Effector memory CD8-positive, alpha-beta T cell (primary cell): ENCODE results near the gene POLR3E.

Source experiments
- ATAC-seq: fragments of 150-1000 bp; cut with Tn5 transposase; replicated peaks from 2 replicates; pipeline ENCODE4 v1.10.0; 2021; ENCODE audit warnings: mild to moderate bottlenecking, moderate library complexity
- DNase-seq, 3 experiments: peaks; one replicate each; pipeline ENCODE4 v3.0.0; 2021
- H3K27ac Mint-ChIP-seq, 2 donors: one replicate each; pipeline ENCODE4 v1.8.0; 2022; ENCODE audit warnings: mild to moderate bottlenecking in 2 of 2, mixed read lengths in 2 of 2, moderate library complexity in 2 of 2
- H3K27me3 Mint-ChIP-seq, 2 donors: one replicate each; pipeline ENCODE4 v1.8.0; 2022; ENCODE audit warnings: mixed read lengths in 2 of 2
- H3K36me3 Mint-ChIP-seq: one replicate; pipeline ENCODE4 v1.8.0; 2022; ENCODE audit warnings: mild to moderate bottlenecking, moderate library complexity, mixed read lengths; ENCODE audit not compliant: insufficient read depth
- H3K4me1 Mint-ChIP-seq, 2 donors: one replicate each; pipeline ENCODE4 v1.8.0; 2022; ENCODE audit warnings: low read depth in 2 of 2, mixed read lengths in 2 of 2
- H3K4me3 Mint-ChIP-seq, 2 donors: one replicate each; pipeline ENCODE4 v1.8.0; 2022; ENCODE audit warnings: mild to moderate bottlenecking in 2 of 2, mixed read lengths in 2 of 2, moderate library complexity in 2 of 2
- H3K9me3 Mint-ChIP-seq, 2 donors: one replicate each; pipeline ENCODE4 v1.8.0; 2022; ENCODE audit warnings: mixed read lengths in 2 of 2

The POLR3E gene

DNA sequence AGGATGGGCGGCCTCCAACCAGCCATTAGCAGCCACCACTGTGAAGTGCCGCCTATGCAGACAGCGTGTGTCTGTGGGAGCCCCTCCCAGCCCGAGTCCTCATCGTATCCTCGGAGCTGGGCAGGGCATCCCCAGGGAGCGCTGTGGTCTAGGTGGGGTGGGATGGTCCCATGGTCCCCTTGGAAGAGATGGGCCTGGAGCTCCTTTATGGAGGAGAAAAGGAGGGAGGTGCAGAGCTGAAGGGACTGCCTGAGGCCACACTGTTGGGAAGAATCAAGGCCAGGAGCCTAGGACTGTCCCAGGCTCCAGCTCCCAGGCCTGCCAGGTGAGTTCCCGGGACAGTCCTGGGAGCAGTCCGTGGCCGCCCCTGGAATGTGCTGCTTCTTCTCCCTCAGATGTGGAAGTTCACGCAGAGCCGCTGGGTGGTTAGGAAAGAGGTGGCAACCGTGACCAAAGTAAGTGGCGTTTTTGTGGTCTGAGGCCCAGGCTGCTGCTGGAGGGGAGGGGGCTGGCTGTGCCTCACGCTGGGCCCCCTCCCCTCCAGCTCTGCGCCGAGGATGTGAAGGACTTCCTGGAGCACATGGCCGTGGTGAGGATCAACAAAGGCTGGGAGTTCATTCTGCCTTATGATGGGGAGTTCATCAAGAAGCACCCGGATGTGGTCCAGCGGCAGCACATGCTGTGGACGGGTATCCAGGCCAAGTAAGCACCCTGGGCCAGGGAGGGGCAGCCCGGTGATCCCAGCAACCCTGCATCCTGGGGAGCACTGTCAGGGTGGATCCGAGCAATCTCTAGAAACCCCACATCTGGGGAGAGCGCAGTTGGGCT is 27.0 kb downstream of the POLR3E start:
- no peak for ATAC-seq
- H3K4me1 Mint-ChIP-seq = peaks cover 0 to 7% of the 10 kb centered on the region in 2 donors
- no peak overlapping the region for H3K4me3 Mint-ChIP-seq
- no peaks in the 10 kb centered on the region for H3K9me3 Mint-ChIP-seq
- H3K27me3 Mint-ChIP-seq = no peaks in the 10 kb centered on the region
- H3K36me3 Mint-ChIP-seq = peaks cover 49% of the 10 kb centered on the region
- peak overlapping the region; percentile 82 to 86 for H3K27ac Mint-ChIP-seq
- DNase-seq = no peak

DNA sequence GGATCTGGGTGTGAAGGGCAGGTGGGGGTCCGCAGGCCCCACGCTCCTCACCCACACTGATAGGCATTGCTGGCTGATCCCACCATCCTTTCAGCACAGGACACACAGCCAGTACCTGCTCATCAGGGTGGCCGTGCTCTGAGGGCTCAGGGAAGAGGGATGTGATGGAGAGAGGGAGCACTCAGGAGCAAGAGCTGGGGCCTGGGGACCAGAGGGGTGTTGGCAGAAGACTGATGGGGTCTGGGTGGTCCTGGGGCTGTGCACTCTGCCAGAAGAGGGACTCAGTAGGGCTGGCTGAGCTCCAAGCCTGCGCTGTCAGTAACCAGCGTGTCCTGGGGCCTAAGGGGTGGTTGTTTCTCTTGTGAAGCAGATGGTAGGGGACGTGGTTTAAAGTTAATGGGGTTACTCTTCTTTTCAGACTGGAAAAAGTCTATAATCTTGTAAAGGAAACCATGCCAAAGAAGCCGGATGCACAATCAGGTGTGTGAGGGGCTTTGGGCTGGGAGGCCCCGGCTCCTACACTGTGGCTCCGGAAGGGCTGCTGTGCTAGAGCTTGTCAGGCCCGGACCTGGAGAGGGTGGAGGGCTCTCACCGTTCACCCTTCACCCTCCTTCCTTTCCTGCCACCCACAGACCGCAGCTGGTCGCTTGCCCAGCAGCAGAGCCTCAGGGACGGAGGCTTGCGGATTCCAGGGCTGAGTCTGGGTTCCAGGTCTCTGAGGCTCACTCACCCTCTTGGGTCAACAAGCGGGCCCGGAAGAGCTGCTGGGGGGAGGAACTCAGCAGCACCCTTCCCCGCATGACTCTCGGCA is 27.8 kb downstream of the POLR3E start:
- no peak for DNase-seq
- H3K36me3 Mint-ChIP-seq = peaks cover 45% of the 10 kb centered on the region
- ATAC-seq = no peak
- peaks cover 0 to 9% of the 10 kb centered on the region in 2 donors for H3K4me1 Mint-ChIP-seq
- H3K9me3 Mint-ChIP-seq = no peaks in the 10 kb centered on the region
- no peak overlapping the region for H3K4me3 Mint-ChIP-seq
- H3K27ac Mint-ChIP-seq = peak overlapping the region; percentile 82 to 86
- no peaks in the 10 kb centered on the region for H3K27me3 Mint-ChIP-seq

DNA sequence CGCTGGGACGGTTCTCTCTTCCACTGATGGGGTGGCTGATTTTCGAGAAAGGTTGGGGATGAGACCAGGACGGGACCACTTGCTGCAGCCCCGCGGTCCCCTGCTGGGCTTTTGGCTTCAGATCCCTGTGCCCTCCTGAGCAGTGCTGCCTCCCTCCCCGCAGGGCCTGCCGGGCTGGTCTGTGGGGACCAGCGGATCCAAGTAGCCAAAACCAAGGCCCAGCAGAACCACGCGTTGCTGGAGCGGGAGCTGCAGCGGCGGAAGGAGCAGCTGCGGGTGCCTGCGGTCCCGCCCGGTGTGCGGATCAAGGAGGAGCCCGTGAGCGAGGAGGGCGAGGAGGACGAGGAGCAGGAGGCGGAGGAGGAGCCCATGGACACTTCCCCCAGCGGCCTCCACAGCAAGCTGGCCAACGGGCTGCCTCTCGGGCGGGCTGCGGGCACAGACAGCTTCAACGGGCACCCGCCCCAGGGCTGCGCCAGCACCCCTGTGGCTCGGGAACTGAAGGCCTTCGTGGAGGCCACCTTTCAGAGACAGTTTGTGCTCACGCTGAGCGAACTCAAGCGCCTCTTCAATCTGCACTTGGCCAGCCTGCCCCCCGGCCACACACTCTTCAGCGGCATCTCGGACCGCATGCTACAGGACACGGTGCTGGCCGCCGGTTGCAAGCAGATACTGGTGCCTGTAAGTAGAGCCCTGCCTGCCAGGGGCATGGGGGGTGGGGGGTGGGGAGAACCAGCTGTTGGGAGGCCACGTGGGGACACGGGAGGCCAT is 28.6 kb downstream of the POLR3E start:
- peak overlapping the region; percentile 38 to 82 for H3K27ac Mint-ChIP-seq
- peaks cover 47% of the 10 kb centered on the region for H3K36me3 Mint-ChIP-seq
- H3K4me3 Mint-ChIP-seq = no peak overlapping the region

DNA sequence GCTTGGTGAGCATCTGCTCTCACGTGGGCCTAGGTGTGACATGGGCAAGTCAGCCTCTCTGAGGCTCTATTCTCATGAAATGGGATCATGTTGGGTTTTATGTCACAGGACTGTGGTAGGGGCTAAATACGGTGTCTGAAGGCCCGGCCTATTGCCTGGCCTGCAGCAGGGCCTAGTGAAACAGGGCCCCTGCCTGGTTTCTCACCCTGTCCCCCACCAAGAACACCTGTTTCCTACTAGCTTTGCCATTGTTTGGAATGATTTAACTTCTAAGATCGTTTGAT is 29.1 kb downstream of the POLR3E start:
- Mint-ChIP-seq H3K27me3 (no peaks in the 10 kb centered on the region), H3K9me3 (no peaks in the 10 kb centered on the region), H3K4me3 (no peak overlapping the region), H3K27ac (peak overlapping the region in 1 of 2 donors; percentile 38), H3K4me1 (peaks cover 0 to 3% of the 10 kb centered on the region in 2 donors), H3K36me3 (peaks cover 48% of the 10 kb centered on the region)
- no peak for ATAC-seq
- no peak for DNase-seq

More for the DNA sequence above, 28.6 kb downstream of the POLR3E start:
- peaks cover 0 to 8% of the 10 kb centered on the region in 2 donors for H3K4me1 Mint-ChIP-seq
- DNase-seq (no peak), ATAC-seq (no peak)
- H3K9me3 Mint-ChIP-seq = no peaks in the 10 kb centered on the region
- no peaks in the 10 kb centered on the region for H3K27me3 Mint-ChIP-seq

DNA sequence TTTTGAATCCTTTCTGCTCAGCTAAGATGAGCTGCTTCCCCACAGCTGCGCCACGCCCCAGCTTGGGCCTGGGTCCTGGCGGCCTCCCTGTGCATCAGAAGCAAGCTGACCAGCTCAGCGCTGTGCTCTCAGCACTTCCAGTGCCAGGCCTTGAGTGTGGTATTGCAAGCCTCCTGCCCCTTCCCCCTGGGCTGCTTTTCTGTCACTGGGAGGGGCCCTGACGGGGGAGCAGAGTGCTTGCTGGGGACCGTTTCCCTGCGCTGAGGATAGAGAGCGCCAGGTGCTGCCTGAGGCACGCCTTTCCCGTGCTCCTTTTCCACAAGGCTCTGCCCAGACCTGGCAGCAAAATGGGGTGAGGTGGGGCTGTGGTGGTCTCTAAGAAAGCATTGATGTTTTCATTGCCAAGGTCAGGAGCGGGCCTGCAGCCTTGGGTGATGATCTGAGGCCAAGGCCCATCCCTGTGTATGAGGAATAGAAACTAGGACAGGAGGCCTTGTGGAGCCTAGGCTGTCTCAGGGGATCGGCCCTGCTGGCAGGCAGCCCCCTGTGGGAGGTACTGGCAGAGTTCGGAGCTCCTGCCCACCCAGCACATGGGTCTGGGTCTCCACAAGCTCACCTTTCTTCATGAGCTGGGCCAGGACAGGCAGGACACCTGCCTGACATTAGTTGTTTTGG is 29.7 kb downstream of the POLR3E start:
- no peak for DNase-seq
- Mint-ChIP-seq H3K4me3 (no peak overlapping the region), H3K9me3 (no peaks in the 10 kb centered on the region), H3K36me3 (peaks cover 54% of the 10 kb centered on the region), H3K27ac (peak overlapping the region; percentile 72 to 79), H3K27me3 (no peaks in the 10 kb centered on the region), H3K4me1 (peaks cover 3 to 4% of the 10 kb centered on the region in 2 donors)
- ATAC-seq = no peak

DNA sequence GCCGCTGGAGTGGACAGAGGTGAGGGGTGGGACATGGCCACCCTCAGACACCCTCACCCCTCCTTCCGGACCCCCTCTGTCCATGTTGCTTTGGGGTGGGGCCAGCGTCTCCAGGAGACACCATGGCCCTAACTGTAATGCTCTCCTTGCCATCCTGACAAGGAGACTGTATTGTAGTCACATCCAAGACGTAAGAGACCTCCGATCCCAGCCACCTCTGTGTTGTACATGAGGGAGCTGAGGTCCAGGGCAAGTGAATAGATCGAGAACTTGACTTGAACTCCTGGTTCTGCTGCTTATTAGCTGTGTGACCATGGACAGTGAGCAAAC is 30.2 kb downstream of the POLR3E start:
- Mint-ChIP-seq H3K27me3 (no peaks in the 10 kb centered on the region), H3K9me3 (no peaks in the 10 kb centered on the region), H3K4me1 (peaks cover 3 to 5% of the 10 kb centered on the region in 2 donors), H3K4me3 (no peak overlapping the region), H3K27ac (peak overlapping the region; percentile 72 to 79), H3K36me3 (peaks cover 56% of the 10 kb centered on the region)
- DNase-seq (no peak), ATAC-seq (no peak)

DNA sequence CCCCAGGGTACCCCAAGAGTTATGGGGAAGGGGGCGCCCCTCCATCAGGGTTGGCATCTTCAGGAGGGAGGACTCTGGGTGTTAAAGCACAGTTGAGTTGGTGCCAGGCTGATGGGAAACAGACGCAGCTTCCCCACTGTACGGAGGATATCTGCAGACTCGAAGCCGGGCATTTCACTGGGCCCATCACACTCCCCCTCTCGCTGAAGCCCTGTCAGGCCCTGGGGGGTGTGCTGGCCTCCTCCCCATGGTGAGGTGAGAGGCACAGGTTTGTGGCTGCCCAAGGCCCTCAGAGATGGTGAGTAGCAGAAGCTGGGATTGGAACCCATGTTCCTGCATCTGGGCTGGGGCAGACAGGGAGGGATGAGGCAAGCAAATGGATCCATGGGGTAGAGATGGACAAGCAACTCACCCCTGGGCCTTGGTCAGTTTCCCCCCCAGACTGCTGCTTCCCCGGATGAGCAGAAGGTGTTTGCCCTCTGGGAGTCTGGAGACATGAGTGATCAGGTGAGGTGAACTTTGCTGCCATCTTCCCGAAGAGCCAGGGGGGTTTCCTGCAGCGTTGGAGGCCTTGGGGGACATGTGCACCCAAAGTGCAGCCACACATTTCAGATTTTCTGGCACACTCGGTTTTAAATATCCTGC is 31.0 kb downstream of the POLR3E start:
- H3K27ac Mint-ChIP-seq = peak overlapping the region in 1 of 2 donors; percentile 76
- H3K4me3 Mint-ChIP-seq = no peak overlapping the region
- peaks cover 3 to 6% of the 10 kb centered on the region in 2 donors for H3K4me1 Mint-ChIP-seq
- H3K27me3 Mint-ChIP-seq = no peaks in the 10 kb centered on the region
- no peak for DNase-seq
- H3K9me3 Mint-ChIP-seq = no peaks in the 10 kb centered on the region
- peaks cover 57% of the 10 kb centered on the region for H3K36me3 Mint-ChIP-seq
- ATAC-seq = no peak

DNA sequence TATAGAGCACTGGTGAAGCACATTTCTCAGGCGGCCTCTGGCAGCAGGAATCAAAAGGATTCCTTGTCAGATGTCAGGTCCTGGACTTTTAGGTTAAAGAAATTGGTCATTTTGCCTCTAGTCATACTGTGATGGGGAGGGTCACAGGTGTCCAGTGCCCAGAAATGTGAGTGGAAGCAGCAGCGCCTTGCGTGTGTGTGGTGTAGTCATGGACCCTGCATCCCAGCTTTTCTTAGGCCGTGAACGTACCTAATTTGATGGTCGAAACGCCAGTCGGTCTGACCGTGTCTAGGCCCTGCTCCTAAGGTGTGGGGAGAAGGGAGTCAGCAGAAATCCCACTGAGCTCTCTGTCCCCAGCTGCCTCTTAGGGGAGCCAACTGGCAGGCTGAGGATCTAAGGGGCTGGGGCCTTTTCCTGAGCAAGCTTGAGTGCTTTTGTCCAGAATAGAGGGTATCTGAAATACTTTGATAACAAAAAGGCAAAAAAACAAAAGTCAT is 32.0 kb downstream of the POLR3E start:
- H3K27me3 Mint-ChIP-seq = no peaks in the 10 kb centered on the region
- H3K4me3 Mint-ChIP-seq = no peak overlapping the region
- H3K27ac Mint-ChIP-seq = peak overlapping the region; percentile 76 to 81
- H3K9me3 Mint-ChIP-seq = no peaks in the 10 kb centered on the region
- DNase-seq (no peak), ATAC-seq (no peak)
- peaks cover 3 to 6% of the 10 kb centered on the region in 2 donors for H3K4me1 Mint-ChIP-seq
- peaks cover 57% of the 10 kb centered on the region for H3K36me3 Mint-ChIP-seq

DNA sequence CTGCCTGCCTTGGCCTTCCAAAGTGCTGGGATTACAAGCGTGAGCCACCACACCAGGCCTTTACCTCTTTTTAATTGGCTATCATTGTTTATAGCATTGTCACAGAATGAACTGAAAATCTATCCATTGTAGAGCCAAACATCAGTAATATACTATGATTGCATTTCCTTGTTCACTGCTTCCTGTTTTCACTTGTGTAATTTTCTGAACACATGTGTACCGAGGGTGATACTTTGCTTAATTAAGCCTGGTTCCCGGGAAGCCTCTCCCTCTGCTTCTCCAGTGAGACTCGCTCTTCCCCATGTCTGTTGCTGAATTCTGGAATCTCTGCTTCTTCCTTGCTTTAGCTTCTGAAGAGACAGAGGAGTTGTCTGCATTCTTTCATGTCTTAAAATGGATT is 33.1 kb downstream of the POLR3E start:
- no peaks in the 10 kb centered on the region for H3K27me3 Mint-ChIP-seq
- ATAC-seq = no peak
- H3K4me3 Mint-ChIP-seq = no peak overlapping the region
- DNase-seq = no peak
- no peaks in the 10 kb centered on the region for H3K9me3 Mint-ChIP-seq
- H3K4me1 Mint-ChIP-seq = peaks cover 3 to 6% of the 10 kb centered on the region in 2 donors
- peak overlapping the region; percentile 59 to 81 for H3K27ac Mint-ChIP-seq
- peaks cover 61% of the 10 kb centered on the region for H3K36me3 Mint-ChIP-seq

DNA sequence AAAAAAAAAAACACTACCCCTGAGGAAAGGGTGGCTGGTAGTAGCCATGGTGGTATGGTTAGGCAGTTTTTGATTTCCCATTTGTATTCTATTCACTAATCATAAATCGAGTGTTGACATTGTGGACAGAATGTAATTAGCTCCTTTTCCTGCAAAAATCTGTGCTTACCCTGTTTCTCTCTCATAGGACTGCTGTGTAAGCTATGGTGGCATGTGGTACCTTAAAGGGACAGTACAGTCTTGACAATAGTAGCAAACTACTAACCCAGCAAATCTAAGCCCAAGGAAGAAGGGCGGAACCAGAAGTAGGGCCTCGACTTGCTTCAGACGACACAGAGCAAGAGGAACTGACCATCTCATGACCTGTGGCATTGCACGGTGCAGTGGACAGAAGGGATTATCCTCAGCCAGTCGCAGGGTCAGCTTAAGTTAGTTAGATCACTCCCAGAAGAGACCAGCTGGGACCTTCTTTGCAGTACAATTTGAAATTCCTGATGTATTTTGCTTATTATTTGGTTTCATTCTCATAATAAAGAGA is 36.3 kb downstream of the POLR3E start:
- H3K4me3 Mint-ChIP-seq = no peak overlapping the region

DNA sequence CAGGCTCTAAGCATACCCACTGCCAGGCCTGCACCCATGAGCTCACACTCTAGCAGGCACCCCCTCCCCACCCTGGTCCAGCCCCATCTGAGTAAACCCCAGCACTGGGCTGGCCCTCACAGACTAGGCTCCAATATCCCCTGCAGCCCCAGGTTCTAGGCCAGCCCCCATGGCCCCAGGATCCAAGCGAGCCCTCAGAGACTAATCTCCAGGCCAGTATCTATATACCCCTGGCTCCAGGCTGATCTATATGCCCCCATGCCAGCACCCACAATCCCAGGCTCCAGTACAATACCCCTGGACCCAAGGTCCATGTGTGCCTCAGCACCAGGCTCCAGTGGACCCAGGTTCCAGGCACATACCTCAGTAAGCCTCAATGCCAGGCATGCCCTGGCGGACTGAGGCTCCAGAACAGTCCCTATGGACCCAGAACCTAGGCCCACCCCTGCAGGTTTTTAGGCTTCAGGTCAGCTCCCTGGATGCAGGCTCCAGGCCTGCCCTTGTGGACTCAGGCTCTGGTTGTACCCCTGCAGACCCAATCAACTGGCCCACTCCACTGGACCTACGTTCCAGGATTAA is 38.5 kb downstream of the POLR3E start:
- H3K9me3 Mint-ChIP-seq = peaks cover 5 to 20% of the 10 kb centered on the region in 2 donors
- H3K4me1 Mint-ChIP-seq = peaks cover 0 to 6% of the 10 kb centered on the region in 2 donors
- peaks cover 57% of the 10 kb centered on the region for H3K36me3 Mint-ChIP-seq
- DNase-seq (no peak), ATAC-seq (no peak)
- no peaks in the 10 kb centered on the region for H3K27me3 Mint-ChIP-seq
- H3K27ac Mint-ChIP-seq = peak overlapping the region in 1 of 2 donors; percentile 41
- no peak overlapping the region for H3K4me3 Mint-ChIP-seq

More for the DNA sequence above, 36.3 kb downstream of the POLR3E start:
- Mint-ChIP-seq H3K27me3 (no peaks in the 10 kb centered on the region), H3K36me3 (peaks cover 58% of the 10 kb centered on the region), H3K4me1 (peaks cover 3 to 6% of the 10 kb centered on the region in 2 donors), H3K27ac (no peak overlapping the region), H3K9me3 (peaks cover 5 to 12% of the 10 kb centered on the region in 2 donors)
- no peak for DNase-seq
- ATAC-seq = no peak

DNA sequence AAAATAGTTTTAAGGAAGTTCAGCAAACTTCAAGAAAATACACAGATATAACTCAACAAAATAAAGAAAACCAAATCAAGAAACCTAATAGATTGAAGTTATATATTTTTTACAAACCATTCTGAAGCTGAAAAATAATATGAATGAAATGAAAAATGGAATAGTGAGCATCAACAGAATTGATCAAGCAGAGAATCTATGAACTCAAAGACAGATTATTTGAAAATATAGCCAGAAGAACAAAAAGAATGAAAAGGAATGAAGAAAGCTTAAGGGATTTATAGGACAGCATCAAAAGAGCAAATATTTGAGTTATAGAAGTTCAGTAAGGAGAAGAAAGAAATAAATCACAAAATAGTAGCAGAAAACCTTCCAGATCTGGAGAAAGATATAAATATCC is 39.4 kb downstream of the POLR3E start:
- no peak for ATAC-seq
- Mint-ChIP-seq H3K27me3 (no peaks in the 10 kb centered on the region), H3K36me3 (peaks cover 49% of the 10 kb centered on the region), H3K9me3 (peaks cover 5 to 20% of the 10 kb centered on the region in 2 donors), H3K27ac (no peak overlapping the region), H3K4me1 (peaks cover 0 to 5% of the 10 kb centered on the region in 2 donors), H3K4me3 (no peak overlapping the region)
- no peak for DNase-seq
